ENCODE data around the gene PCDHB12. TPM values are rescaled to one million over a fixed set of nuclear protein-coding genes. Genes with fewer than 3 reads are reported as not detected.

PCDHB12 gene
- total RNA-seq, 1 experiment from 2014 or later = 0.44 TPM

GRCh38 chr5:141236516-141237313, 28.2 kb downstream of the PCDHB12 start:
- H3K4me1 ChIP-seq (ENCODE audit: control insufficient read depth, insufficient read depth, low read length) = no peaks in the 10 kb centered on the region
- H3K4me3 ChIP-seq (ENCODE audit: low read depth in 2 of 2, low read length in 2 of 2) = no peak overlapping the region
- CTCF ChIA-PET = no interaction called here
- POLR2A ChIA-PET = interaction anchor here (0.6 kb wide), 1 partner anchor 480 kb away, joined by 7 read pairs; no protein-coding TSS in a partner anchor
- peaks cover 66% of the 10 kb centered on the region for H3K9me3 ChIP-seq (ENCODE audit: control insufficient read depth, insufficient read depth, low read depth, low read length)
- no peak overlapping the region for H3K27ac ChIP-seq (ENCODE audit: low read length)
- intact Hi-C loops (cut with micrococcal nuclease; ENCODE audit: unreplicated experiment) (no loop called here), in situ Hi-C loops (cut with HindIII; ENCODE audit: low pct_unique_long_range_greater_than_20kb, low sequenced_read_pairs) (no loop called here)
- TF ChIP-seq TCF7L2 (IDR thresholded peaks at IDR 0.05; ENCODE audit: low read depth, low read length) (no peak), POLR2AphosphoS5 (IDR thresholded peaks at IDR 0.05; ENCODE audit: low read depth, low read length) (no peak), SIN3A (IDR thresholded peaks at IDR 0.05; ENCODE audit: borderline replicate concordance, insufficient read depth, low read depth, low read length) (no peak), CTCF (IDR thresholded peaks at IDR 0.05) (no peak), REST (IDR thresholded peaks at IDR 0.05; ENCODE audit: insufficient read depth in 1 of 2, low read depth in 2 of 2, low read length in 1 of 2) (no peak)
- H3K36me3 ChIP-seq (ENCODE audit: control insufficient read depth, insufficient read depth, low read length) = no peaks in the 10 kb centered on the region
- no peaks in the 10 kb centered on the region for H3K27me3 ChIP-seq (ENCODE audit: control insufficient read depth, insufficient read depth, low read length)
- ATAC-seq = no peak
- BruUV-seq (replicated peaks) = no TSS peak
- no peak for DNase-seq (ENCODE audit: low read depth, low spot score)

GRCh38 chr5:141241496-141241895, 33.0 kb downstream of the PCDHB12 start:
- CTCF ChIA-PET = no interaction called here

More at GRCh38 chr5:141241496-141241895, 33.0 kb downstream of the PCDHB12 start:
- in situ Hi-C loops (cut with HindIII; ENCODE audit: low pct_unique_long_range_greater_than_20kb, low sequenced_read_pairs) = no loop called here
- no peak overlapping the region for H3K4me3 ChIP-seq (ENCODE audit: low read depth in 2 of 2, low read length in 2 of 2)
- DNase-seq (ENCODE audit: low read depth, low spot score) (no peak), ATAC-seq (no peak)
- H3K4me1 ChIP-seq (ENCODE audit: control insufficient read depth, insufficient read depth, low read length) = no peaks in the 10 kb centered on the region
- TF ChIP-seq CTCF (IDR thresholded peaks at IDR 0.05) (no peak), TCF7L2 (IDR thresholded peaks at IDR 0.05; ENCODE audit: low read depth, low read length) (no peak), POLR2AphosphoS5 (IDR thresholded peaks at IDR 0.05; ENCODE audit: low read depth, low read length) (no peak), REST (IDR thresholded peaks at IDR 0.05; ENCODE audit: insufficient read depth in 1 of 2, low read depth in 2 of 2, low read length in 1 of 2) (no peak), SIN3A (IDR thresholded peaks at IDR 0.05; ENCODE audit: borderline replicate concordance, insufficient read depth, low read depth, low read length) (no peak)
- H3K27me3 ChIP-seq (ENCODE audit: control insufficient read depth, insufficient read depth, low read length) = no peaks in the 10 kb centered on the region
- BruUV-seq (replicated peaks) = no TSS peak
- H3K9me3 ChIP-seq (ENCODE audit: control insufficient read depth, insufficient read depth, low read depth, low read length) = peaks cover 62% of the 10 kb centered on the region
- intact Hi-C loops (cut with micrococcal nuclease; ENCODE audit: unreplicated experiment) = no loop called here
- H3K27ac ChIP-seq (ENCODE audit: low read length) = no peak overlapping the region
- H3K36me3 ChIP-seq (ENCODE audit: control insufficient read depth, insufficient read depth, low read length) = no peaks in the 10 kb centered on the region
- POLR2A ChIA-PET = no interaction called here
